DMS114 treated with DMSO at 0.1 percent for 48 hours (cell line): ENCODE data around the gene PIK3AP1.

ENCODE experiments used
- DNase-seq: peaks from one replicate; lab custom pipeline; 2025; ENCODE audit not compliant: unreplicated experiment; lab: John Stamatoyannopoulos, UW

Gene PIK3AP1

DNA sequence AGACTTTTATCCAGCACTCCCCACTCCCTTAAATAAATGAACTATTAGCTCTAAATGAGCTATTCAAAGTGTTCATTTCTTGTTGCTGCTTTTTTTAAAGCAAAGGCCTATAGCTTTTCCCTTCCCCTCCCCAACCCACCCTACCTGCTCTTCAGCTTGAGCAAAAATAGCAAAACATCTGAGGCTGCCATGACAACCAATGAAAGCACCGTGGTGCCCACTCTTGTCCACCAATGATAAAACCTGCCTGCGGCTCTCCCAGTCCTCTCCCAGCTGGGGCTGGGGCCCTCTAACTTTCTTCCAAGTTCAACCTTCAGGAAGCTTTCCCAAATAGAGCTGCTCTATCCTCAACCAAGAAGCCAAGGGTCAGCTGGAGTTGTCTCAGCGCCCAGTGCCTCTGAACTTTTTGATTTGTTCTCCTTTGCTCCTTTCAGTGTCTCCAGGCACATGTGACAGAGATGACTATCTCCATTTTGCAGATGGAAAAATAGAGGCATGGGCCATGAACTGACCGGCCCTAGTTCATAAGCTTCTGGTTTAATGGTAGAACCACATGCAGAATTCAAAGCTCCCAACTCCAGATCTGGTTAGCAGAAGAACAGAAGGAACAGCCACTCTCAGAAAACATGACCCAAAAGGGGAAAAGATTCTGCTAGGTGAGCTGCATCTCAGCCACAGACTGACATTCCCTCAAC lies 47.7 kb downstream of the PIK3AP1 start:
- DNase-seq: no peak

- DNase-seq: no peak
These were observed 49.0 kb downstream of the PIK3AP1 start for GRCh38 chr10:96671211-96671890.

DNA sequence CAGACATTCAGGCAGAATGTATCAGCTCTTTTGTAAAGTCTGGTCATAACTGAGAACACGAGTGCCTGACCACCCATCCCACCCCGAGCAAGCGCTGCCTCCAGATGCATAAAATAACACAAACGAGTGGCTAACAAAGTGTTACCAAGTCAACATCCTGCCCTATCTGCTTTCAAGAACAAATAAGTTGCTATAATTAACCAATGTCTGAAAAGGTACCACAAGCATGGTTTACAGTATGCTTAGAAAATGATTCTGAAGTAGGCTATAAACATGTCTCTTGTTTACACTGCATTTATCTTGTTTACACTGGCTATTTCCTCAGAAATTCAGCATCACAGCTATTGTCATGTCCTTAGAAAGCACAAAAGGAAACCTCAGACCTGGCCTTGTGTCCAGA lies 49.5 kb downstream of the PIK3AP1 start:
- no peak for DNase-seq

- DNase-seq: no peak
These were observed 52.9 kb downstream of the PIK3AP1 start for GRCh38 chr10:96667401-96667800.

DNA sequence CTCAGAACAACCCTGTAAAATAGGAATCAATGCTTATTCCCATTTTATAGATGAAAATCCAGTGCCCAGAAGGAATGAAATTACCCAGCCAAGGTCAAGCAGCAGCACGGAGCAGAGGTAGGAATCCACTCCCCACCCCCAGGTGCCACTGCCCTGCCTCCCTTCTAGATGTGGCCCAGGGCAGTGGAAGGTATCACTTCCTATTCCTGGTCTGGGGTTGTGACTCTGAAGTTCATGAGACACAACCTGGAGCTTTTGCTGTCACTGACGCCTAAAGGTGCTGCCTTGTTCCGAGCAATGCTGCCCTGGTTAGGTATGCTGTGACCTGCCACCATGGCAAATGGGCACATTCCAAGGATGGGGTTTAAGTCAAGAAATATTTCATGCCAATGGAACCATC lies 53.6 kb downstream of the PIK3AP1 start:
- DNase-seq: no peak

GRCh38 chr10:96665306-96665705 lies 55.0 kb downstream of the PIK3AP1 start:
- DNase-seq: no peak

DNA sequence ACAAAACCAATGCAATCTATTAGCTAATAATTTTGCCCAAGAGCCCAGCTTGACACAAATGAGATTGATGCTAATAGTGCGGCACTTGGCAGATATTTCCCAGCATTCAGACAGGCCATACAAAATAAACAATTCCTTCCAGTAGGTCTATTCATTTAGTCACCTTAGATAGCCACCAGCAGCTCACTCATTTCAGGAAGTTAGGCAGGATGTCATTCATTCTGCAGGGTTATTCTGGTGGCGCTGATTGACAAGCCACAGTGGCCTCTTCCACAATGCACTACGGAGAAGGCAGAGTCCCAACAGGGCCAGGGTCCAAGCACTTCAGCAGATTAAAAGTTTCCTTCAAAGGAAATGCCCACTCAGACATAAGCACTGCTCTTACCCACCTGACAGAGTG lies 55.8 kb downstream of the PIK3AP1 start:
- DNase-seq: no peak

GRCh38 chr10:96663797-96664196 lies 56.5 kb downstream of the PIK3AP1 start:
- no peak for DNase-seq

DNA sequence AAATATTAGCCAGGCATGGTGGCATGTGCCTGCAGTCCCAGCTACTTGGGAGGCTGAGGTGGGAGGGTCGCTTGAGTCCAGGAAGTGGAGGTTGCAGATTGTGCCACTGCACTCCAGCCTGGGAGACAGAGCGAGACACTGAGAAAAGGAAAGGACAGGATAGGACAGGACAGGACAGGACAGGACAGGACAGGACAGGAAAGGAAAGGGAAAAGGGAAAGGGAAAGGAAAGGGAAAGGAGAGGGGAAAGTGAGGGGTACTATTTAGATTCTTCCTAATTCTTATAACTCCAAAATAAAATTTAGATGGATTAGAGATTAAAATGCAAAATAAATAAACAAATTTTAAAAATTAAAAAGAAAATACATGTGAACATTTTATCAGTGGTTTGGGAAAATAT lies 58.7 kb downstream of the PIK3AP1 start:
- no peak for DNase-seq

DNA sequence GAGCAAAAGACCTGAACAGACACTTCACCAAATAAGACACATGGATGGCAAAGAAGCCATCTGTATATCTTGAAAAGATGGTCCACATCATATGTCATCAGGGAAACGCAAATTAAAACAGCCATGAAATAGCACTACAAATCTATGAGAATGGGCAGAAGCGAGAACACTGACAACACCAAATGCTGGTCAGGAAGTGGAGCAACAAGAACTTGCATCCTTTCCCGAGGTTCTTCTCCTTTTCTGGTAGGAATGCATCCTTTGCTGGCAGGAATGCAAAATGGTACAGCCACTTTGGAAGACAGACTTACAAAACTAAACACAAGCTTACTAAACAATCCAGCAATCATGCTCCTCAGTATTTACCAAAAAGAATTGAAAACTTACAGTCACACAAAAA lies 60.0 kb downstream of the PIK3AP1 start:
- no peak for DNase-seq

- no peak for DNase-seq
These were observed 61.5 kb downstream of the PIK3AP1 start for GRCh38 chr10:96658844-96659243.

DNA sequence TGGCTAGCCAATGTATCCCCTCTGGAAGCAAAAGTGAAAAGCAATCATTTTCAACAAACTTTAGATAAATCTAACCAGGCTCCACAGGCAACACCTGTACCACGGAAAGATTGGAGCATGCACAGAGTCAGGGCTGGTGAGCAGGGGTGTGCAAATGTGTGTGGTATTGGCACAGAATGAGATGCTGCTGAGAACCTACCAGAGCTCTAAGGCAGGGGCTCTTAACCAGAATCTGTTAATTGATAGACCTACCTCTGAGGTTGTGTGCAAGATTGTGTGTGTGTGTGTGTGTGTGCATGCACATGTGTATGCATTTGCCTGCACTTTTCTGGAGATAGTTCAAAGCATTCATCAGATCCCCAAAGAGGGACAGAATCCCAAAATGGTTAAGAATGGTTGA lies 62.9 kb downstream of the PIK3AP1 start:
- no peak for DNase-seq

DNA sequence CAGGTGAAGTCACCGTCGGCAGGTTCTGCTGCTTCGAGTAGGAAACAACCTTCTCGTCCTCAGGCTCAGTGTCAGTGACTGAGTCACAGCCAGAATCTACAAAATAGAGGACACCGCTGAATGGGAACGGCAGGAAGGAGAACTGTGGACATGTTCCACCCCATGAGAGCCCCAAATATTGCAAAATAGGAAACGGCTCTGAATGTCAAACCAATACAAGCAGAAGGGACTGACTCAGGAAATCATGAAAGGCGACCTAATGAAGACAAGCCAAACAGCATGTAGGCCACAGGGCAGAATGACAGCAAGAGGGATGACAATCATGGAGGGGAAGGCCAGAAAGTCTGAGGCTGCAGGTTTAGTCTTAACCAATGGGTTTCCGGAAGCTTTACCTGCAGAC lies 63.5 kb downstream of the PIK3AP1 start:
- DNase-seq: no peak

- no peak for DNase-seq
These were observed 64.1 kb downstream of the PIK3AP1 start for GRCh38 chr10:96656198-96656577.

GRCh38 chr10:96655461-96656197 lies 64.7 kb downstream of the PIK3AP1 start:
- DNase-seq: no peak

GRCh38 chr10:96651998-96652431 lies 68.3 kb downstream of the PIK3AP1 start:
- DNase-seq: no peak

GRCh38 chr10:96650958-96651357 lies 69.4 kb downstream of the PIK3AP1 start:
- DNase-seq: no peak

DNA sequence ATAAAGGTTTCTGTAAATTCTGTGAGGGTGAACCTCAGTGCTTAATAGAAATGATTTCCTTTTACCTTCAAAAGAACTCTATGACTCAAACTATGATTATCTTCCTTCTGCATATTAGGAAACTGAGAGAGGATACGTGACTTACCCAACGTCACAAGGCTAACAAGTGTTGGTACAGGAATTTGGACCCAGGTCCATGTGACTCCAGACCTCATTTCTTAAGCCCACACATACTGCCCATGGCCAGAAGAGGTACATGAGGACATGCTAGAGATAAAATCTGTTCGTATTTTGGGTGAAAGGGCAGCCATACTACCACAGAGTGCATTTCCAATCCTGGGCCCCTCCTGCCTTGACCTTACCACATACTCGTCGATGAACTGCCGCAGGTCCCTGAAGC lies 72.0 kb downstream of the PIK3AP1 start:
- DNase-seq: no peak

DNA sequence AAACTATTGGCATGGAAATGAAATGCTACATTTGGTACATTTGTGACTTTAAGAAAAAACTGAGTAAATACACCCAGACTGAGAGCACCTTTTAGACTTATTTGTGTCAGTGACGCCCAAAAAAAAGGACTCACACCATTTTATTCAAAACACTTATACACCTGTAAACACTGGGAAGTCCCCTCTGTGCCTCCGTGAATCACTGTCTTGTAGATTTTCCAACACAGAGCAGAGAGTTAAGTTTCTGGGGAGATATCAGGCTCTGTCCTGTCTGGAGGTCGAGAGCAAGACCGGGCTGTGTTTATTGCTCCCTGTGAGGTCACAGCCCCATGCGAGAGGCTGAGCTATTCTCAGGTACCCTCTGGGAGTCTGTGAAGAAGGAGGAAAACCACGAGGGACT lies 72.8 kb downstream of the PIK3AP1 start:
- DNase-seq: no peak

- DNase-seq: no peak
These were observed 73.6 kb downstream of the PIK3AP1 start for GRCh38 chr10:96646751-96647166.

- DNase-seq: no peak
These were observed 74.0 kb downstream of the PIK3AP1 start for GRCh38 chr10:96646301-96646700.

- DNase-seq: no peak
These were observed 75.1 kb downstream of the PIK3AP1 start for GRCh38 chr10:96645191-96645721.
